NCI-H2107 (cell line): ENCODE measurements around the gene EME2.
"Not testable (repeated sequence)": the region's sequence is repeated elsewhere in the genome, so short reads cannot be mapped to it uniquely, and the experiment has no call there.

Source experiments
- DNase-seq: peaks from one replicate; lab custom pipeline; 2025; lab: John Stamatoyannopoulos, UW

Gene EME2, protein sequence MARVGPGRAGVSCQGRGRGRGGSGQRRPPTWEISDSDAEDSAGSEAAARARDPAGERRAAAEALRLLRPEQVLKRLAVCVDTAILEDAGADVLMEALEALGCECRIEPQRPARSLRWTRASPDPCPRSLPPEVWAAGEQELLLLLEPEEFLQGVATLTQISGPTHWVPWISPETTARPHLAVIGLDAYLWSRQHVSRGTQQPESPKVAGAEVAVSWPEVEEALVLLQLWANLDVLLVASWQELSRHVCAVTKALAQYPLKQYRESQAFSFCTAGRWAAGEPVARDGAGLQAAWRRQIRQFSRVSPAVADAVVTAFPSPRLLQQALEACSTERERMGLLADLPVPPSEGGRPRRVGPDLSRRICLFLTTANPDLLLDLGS

DNA sequence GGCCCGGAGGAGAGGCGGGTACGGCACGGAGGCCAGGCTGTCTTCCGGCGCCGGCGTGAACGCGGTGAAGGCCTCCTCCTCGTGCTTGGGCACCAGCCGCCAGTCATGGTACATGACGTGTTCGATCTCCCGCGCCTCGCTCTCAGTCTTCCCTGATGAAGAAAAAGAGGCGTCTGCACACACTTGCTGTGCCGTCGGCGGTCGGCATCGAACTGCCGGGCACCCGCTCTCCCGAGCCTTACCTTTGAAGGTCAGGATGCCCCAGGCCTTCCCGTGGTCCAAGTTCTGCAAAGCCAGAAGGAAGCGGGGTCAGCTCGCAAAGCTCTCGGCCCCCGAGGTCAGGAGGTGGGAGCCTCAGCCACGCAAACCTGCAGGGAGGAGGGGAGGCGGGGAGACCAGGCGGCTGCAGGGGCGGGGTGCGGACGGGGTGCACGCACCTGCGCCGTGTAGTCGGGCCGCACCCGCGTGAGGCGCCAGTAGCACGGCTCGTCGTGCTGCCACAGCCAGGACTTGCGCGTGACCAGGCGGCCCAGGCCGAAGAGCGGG lies at the start of gene EME2:
Gene EME2 (plus strand): TSS at position 449 of the 546 bp plus-strand sequence. CDS start 418 bp downstream, outside the sequence.
- no peak for DNase-seq

DNA sequence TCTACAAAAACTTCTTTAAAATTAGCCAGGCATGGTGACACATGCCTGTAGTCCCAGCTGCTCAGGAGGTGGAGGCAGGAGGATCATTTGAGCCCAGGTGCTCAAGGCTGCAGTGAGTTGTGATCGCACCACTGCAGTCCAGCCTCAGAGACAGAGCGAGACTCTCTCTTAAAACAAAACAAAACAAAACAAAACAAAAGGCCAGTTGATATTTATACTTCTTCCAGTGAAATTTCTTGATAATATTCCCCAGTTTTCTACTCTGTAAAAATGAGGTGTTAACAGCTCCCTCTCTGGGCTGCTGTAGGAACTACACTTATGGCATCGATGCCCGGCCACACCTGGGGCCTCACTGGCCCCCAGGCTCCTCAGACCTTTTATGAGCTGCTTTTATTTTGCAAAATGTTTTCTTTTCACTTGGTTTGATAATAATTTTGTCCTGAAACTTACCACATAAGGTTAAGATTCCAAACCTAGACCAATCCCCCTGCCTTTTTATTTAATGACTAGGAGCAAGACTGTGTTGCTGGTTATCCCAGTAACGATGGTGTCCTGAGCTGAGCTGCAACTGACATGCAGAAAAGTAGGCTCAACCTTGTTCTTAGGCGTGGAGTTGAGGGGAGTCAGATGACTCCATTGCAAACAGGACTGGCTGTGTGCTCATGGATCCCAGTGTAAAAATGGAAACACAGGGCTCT lies 49.0 kb upstream of the EME2 start:
- DNase-seq: no peak

DNA sequence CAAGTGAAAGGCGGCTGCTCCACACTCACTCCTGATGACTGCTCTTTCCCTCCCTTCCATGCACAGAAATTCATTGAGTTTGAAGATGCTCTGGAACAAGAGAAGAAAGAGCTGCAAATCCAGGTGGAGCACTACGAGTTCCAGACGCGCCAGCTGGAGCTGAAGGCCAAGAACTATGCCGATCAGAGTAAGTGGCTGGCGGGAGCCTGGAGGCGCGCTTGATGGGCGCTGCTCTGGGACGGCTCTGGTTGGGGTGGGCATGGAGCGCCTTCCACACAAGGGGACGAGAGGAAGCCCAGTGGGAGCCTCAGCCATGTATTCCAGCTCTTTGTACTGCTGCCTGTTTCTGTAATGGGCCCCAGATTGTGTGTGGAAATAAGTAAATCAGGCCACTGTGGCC lies 48.1 kb upstream of the EME2 start:
- no peak for DNase-seq

DNA sequence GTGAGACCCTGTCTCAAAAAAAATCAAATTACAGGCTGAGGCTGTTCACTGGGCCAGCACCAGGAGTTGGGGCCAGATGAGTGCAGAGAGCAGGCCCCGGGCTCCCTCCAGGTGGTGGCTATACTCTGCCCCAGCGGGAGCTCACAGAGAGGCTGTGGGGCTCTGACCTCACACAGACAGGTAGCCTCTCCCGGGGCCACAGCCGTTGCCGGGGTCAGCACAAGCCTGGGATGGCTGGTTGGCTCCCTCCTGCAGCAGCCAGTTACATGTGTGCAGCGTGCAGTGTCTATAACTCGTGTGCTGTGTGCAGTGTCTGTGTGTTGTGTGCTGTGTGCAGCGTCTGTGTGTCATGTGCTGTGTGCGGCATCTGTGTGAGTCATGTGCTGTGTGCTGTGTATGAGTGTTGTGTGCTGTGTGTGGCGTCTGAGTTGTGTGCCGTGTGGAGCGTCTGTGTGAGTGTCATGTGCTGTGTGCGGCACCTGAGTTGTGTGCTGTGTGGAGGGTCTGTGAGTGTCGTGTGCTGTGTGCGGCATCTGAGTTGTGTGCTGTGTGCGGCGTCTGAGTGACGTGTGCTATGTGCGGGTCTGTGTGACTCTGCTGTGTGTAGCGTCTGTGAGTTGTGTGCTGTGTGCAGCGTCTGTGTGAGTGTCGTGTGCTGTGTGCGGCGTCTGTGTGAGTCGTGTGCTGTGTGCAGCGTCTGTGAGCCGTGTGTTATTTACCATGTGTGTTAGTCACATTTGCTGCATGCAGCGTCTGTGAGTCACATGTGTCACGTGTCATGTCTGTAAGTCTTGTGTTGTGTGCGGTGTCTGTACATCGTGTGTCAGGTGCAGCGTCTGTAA lies 45.7 kb upstream of the EME2 start:
- no peak for DNase-seq

DNA sequence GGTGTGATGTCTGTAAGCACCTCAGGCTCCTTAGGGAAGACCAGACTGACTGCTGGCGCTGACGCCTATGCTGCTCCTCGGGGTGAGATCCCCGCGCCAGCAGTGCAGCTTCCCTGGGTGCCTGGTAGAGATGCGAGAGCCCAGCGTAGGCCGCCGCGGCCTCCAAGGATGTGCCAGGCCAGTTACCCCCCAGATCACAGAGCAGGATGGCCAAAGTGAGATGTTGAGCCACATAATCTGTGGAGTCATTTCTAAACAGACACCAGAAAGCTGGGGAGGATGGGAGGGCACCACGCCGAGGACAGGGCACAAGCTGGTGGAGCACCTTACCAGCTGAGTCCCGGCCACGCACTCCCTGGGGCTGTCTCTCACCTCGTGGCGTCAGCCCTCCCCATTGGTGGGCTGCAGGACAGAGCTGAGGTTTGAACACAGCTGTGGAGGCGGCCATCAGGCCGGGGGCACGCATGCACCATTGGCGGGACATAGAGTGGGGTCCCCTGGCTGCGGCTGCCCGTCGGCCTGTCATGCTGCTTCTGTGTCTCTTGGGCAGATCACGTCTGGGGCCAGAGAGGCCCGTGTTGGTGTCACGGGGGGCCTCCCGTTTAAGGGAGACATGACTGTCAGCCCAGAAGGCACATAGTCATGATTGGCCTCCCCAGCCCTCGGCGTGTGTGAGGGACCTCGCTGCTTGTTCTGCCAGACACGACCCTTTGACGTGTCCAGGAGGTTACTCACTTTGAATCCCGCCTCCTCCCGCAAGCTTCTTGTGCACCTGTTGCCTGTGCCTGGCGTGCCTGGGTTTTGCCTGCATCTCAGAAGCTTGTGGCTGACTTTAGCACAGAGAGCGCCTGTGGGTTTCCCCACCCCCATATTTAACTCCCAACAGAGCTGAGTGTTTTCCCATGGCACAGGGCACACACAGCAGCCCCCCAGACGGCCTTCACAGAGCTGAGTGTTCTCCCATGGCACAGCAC lies 44.7 kb upstream of the EME2 start:
- no peak for DNase-seq

DNA sequence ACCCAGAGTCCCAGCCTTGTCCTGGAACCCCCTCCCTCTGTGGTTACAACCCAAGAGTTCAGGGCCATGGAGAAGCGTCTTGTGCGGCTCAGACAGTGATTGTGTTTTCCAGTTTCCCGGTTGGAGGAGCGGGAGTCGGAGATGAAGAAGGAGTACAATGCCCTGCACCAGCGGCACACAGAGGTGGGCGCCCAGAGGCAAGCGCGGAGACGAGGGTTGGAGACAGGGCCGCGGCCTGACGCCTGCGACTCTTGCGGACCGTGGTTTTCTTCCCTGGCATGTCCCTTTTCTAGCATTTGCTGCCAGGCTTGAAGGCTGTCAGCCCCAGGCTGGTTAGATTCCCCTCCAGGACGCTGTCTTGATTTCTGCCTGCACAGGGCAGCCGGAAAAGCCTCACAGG lies 43.6 kb upstream of the EME2 start:
- DNase-seq: no peak

DNA sequence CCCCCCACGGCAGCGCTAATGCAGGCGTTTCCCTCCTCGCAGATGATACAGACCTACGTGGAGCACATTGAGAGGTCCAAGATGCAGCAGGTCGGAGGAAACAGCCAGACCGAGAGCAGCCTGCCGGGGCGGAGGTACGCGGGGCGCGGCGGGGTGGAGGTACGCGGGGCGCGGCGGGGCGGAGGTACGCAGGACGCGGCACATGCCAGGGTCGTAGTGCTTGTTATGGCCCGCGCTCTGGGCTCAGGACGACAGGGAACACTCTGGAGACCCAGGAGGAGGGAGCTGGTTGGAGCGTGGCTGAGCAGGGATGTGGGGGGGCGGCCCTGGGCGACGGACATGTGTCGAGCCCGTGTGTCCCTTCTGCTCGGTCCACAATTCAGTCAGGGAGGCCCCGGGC lies 43.2 kb upstream of the EME2 start:
- no peak for DNase-seq

DNA sequence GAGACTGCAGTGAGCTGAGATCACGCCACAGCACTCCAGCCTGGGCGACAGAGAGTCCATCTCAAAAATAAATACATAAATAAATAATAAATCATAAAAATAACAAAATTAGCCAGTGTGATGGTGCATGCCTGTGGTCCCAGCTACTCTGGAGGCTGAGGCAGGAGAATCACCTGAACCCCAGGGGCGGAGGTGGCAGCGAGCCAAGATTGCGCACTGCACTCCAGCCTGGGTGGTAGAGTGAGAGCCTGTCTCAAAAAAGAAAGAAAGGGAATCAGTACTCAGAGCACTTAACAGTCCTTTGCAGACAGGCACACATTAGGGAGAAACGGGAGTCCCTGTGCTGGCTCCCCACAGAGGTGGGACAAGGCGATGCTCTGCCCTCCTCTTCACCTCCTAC lies 41.5 kb upstream of the EME2 start:
- DNase-seq: no peak

DNA sequence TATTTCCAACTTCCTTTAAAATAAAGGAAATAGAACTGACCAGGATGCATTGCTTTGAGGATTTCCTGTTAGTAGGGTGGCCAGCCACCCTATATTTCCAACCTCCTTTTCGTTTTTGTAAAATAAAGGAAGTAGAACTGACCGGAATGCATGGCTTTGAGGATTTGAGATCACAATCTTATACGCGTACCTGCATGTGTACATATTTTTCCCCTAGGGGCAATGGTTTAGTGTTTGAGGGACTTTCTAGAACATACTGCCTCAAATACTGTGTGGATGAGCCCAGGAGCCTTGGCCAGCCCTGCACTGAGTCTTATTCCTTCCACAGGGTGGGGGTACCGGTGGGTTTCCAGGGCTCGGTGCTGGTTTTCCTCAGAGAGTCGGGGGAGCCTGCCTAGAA lies 41.0 kb upstream of the EME2 start:
- no peak for DNase-seq

DNA sequence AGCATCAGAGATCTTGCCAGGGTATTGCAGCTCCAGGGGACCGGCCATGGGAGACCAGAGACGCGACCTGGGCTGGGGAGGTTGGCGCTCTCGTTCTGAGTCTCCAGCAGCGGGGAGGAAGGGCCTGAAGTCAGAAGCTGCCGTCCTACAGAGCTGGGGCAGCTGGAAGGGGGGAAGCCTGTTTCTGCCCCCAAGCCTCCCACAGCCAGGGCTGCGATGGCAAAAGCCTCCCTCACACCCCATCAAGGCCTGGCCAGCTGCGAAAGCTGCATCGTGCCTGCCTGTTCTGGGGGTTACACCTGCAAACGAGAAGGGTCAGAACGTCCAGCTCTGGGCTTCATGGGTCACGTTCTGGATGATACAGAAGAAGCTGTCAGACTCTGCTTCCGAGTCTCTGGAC lies 40.5 kb upstream of the EME2 start:
- DNase-seq: no peak

DNA sequence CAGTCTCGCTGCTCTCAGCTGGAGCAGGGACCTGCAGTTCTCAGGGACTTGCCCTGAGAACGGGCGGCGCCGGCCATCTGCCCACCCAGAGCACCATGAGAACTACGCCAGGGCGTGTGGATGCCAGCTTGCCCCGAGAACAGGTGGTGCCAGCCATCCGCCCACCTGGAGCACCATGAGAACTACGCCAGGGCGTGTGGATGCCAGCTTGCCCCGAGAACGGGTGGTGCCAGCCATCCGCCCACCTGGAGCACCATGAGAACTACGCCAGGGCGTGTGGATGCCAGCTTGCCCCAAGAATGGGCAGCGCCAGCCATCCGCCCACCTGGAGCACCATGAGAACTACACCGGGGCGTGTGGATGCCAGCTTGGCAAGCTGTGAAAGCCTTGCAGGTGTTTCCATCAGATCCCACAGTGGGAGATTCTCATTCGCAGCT lies 40.0 kb upstream of the EME2 start:
- not testable (repeated sequence) for DNase-seq

DNA sequence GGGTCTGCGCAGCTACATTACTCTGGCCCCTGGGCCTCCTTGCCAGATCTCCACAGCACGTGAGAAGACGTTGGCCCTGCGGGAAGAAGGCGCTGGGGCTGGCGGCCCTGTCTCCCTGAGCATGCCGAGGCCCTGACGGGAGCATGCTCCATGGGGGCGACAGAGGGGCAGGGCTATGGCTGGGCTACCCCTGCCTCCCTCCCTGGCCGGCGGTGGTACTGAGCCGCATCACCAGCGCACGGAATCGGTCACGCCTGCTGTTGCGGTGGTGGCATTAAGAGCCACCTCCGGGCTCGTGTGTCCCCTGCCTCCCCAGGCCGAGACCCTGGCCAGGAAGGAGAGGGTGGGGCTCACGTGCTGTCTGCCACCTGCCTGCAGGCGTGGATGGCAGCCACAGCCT lies 38.5 kb upstream of the EME2 start:
- no peak for DNase-seq

DNA sequence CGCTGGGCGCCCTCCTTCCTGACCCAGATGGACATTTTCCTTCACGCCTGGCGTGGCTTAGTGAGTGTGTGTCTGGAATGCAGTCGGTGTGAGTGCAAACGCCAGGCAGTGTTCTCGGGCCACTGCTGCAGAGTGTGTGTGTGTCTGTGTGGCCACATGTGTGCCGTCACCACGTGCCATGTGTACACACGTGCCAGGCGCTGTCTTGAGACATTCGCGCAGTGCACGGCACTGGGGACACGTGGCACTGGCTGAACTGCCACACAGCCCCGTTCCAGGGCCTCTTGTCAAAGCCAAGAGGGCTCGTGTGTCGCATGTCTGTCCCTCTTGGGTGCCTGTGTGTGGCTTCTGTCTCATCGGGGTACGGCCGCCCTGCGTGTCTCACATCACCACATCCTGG lies 37.8 kb upstream of the EME2 start:
- DNase-seq: no peak

DNA sequence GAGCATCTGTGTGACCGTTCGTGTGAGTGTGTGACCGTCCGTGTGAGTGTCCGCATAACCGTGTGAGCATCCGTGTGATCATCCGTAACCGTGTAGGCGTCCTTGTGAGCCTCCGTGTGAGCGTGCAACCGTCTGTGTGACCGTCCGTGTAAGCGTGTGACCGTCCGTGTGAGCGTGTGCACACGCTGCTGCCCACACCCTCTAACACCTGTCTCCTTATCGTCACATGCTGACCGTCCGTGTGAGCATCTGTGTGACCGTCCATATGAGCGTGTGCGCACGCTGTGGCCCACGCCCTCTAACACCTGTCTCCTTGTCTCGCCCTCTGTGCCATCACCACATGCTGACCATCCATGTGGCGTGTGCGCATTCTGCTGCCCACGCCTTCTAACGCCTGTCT lies 32.4 kb upstream of the EME2 start:
- no peak for DNase-seq

DNA sequence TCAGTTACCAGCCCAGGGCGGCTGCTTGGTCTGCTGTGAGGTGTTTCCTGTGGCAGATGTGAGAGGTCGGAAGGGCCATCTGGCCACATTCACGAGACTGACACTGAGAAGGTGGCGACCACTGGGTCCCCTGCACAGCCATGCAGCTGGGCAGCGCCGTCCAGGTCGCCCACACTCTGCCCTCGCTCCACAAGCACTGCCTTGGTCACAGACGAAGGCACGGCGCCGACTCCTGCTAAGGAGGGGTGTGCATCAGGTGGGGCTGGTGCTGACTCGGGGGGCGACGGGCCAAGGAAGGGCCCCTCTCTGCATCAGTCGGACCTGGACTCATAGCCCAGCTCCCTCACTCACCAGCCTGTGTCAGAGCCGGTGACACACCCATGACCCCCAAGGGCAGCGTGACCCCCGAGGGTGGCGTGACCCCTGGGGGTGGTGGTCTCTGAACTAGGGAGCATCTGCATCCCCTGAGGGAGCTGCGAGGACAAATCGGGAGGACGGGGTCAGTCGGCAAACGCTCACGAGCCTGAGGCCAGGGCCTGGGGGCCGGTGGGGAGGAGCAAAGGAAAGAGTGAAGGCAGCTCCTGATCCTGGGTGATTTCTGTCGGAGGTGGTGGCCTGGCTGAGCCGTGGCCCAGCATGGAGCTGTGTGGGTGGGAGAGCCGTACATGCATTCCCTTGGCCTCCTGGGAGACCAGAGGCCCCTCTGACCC lies 31.7 kb upstream of the EME2 start:
- DNase-seq: no peak

DNA sequence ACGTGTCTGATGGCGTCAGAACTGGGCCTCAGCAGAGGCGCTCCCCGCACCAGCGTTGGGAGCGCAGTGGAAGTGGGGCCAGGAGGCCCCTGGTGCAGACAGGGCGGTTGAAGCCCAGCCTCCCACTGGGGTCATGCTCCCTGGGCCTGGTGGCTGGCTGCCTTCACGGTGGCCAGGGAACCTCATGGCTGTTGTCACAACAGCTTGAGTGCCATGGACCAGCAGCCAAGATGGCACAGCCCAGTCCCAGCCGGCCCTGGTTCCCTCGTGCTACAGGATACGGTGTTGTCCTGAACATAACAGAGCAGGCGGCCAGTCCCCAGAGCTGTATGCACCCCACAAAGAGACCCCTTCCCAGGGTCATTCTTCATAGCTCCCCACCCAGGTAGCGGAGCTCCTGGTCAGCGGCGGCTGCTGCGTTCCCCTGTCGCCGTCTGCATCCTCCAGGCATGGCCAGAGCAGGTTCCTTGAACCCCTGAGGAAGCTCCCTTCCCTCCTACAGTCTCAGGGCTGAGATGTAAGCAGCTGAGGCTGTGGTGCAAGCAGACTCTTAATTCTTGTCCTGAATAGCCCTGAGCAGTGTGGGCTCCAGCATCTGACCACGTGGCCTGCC lies 31.0 kb upstream of the EME2 start:
- no peak for DNase-seq

DNA sequence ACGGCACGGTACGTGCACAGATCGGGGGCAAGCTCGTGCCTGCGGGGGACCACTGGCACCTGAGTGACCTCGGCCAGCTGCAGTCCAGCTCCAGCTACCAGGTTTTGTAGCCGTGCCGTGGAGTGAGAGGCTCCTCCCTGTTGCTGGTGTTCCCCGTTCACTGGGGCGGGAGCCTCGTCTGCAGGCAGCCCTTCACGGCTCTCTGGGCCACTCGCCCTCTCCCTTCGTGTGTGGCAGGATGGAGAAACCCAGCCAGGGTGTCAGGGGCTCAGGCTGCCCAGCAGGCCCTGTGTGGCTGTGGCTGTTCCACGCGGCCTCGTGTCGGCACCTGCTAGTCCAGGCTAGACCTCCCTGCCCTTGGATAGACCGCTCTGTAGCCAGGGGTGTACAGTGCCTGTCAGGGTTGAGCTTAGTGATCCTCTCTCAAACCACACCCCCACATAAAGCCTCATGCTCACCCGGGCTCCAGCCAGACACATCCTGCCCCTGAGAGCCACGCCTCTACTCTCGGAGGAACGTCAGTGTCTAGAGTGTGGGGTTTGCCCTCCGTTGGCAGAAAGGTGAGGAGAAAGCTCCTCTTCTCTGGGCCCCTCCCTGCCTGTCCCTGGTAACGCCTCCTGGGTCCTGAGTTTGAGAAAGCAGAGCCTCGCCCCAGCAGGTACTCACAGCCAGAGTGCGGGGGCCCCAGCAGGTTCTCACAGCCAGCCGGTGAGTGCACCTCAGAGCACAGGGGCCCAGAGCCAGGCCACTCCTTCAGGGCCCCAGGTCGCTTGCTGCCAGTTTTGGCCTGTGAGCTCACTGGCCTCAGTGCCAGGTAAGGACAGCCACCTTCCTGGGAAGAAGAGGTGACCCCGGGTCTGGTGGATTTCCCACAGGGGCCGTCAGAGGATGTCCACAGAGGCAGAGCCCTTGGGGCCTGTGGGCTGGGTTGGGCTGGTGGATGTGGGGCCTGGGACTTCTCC lies 29.0 kb upstream of the EME2 start:
- no peak for DNase-seq

DNA sequence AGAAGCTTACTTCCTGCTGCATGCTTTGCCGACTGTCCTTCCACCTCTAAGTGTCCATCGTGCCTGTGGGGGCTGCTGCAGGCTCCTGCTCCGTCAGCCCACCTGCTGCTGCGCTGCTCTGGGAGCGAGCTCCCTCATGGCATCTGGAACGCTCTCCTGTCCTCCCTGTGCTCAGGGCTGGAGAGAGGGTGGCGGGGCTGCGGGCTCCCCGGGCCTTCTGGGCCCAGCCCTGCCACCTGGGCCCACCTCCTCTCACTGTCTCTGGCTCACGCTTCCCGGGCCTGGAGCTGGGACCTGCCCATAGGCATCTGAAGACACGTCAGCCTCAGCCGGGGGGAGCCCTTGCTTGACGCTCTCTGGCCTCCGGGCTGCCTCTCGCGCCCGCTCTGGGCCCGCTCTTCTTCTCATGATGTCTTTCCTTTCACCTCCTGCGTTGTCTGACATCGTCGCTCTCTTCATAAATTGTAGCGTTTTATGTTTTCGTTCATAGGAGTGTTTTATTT lies 28.2 kb upstream of the EME2 start:
- DNase-seq: no peak
